ENCODE data around the gene BBOX1.

DNA sequence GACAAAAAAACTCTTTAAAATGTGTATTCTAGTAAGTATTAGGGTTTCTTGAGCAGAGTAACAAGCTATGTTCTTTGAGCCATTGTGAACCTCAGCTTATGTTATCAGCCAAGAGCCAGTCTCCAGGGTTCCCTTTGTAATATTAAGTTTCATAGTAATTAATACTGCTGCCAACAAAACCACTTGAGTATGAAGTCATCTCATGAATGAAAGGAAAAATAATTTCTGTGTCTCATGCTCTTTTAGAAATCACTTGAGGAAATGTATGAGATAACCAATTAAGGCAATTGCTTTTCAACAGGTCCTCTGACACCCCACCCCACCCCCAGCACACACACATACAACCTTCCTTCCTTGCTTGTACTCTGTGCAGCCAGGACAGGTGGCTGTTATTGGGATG lies 59.9 kb downstream of the BBOX1 start:
- TF ChIP-seq TAF1 (IDR thresholded peaks at IDR 0.05; ENCODE audit: borderline replicate concordance, insufficient read depth, low read length) (no peak; the same call in 1 of the 2 replicates), POLR2AphosphoS5 (IDR thresholded peaks at IDR 0.05; ENCODE audit: low read depth, low read length) (peak; percentile 38; the same call in 1 of the 2 replicates), SIN3A (IDR thresholded peaks at IDR 0.05; ENCODE audit: borderline replicate concordance, insufficient read depth, low read length) (no peak), FOXP2 (optimal IDR thresholded peaks at IDR 0.05; ENCODE audit: borderline replicate concordance, extremely low read depth, extremely low read length, insufficient read depth) (no peak)
- TF ChIP-seq, protein P1, sequence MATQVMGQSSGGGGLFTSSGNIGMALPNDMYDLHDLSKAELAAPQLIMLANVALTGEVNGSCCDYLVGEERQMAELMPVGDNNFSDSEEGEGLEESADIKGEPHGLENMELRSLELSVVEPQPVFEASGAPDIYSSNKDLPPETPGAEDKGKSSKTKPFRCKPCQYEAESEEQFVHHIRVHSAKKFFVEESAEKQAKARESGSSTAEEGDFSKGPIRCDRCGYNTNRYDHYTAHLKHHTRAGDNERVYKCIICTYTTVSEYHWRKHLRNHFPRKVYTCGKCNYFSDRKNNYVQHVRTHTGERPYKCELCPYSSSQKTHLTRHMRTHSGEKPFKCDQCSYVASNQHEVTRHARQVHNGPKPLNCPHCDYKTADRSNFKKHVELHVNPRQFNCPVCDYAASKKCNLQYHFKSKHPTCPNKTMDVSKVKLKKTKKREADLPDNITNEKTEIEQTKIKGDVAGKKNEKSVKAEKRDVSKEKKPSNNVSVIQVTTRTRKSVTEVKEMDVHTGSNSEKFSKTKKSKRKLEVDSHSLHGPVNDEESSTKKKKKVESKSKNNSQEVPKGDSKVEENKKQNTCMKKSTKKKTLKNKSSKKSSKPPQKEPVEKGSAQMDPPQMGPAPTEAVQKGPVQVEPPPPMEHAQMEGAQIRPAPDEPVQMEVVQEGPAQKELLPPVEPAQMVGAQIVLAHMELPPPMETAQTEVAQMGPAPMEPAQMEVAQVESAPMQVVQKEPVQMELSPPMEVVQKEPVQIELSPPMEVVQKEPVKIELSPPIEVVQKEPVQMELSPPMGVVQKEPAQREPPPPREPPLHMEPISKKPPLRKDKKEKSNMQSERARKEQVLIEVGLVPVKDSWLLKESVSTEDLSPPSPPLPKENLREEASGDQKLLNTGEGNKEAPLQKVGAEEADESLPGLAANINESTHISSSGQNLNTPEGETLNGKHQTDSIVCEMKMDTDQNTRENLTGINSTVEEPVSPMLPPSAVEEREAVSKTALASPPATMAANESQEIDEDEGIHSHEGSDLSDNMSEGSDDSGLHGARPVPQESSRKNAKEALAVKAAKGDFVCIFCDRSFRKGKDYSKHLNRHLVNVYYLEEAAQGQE (IDR thresholded peaks at IDR 0.05; ENCODE audit: insufficient read depth in 1 of 2, low read depth in 2 of 2, low read length in 2 of 2), result no peak
